Pancreas (tissue), 10 donors: Measurements from ENCODE around the gene ALDH1L1. TPM values are rescaled to one million over a fixed set of nuclear protein-coding genes. Genes with fewer than 3 reads are reported as not detected.

Source experiments
- ATAC-seq, 4 donors: fragments of 200-7000 bp; cut with Tn5 transposase; one replicate each; pipeline versions ENCODE4 v1.8.0 to v1.9.1; 2020; ENCODE audit warnings: mild to moderate bottlenecking in 4 of 4, moderate library complexity in 4 of 4
- DNase-seq, 6 donors: peaks; one replicate each; pipeline ENCODE4 v3.0.0-alpha.2; 2020
- FAIRE-seq: peaks from 2 replicates; lab custom pipeline; 2012; peaks lifted over from hg19 to GRCh38; lab: Jason Lieb, UNC
- H3K27ac ChIP-seq, 4 donors: fragments of 200-600 bp; sonication (generic); 1 replicate in 3 of 4; 2 replicates in 1 of 4; pipeline versions ENCODE4 v1.5.0 to v1.8.0; 2020
- H3K27me3 ChIP-seq, 4 donors: fragments of 200-600 bp; one replicate each; pipeline ENCODE4 v1.8.0; 2021
- H3K36me3 ChIP-seq, 3 donors: fragments of 200-600 bp; sonication (generic) in 1 of 3; one replicate each; pipeline versions ENCODE4 v1.5.0 to v1.8.0; 2020 to 2021
- H3K4me1 ChIP-seq, 3 donors: fragments of 200-600 bp; one replicate each; pipeline ENCODE4 v1.8.0; 2021
- H3K4me3 ChIP-seq, 4 donors: fragments of 200-600 bp; sonication (generic) in 2 of 4; one replicate each; pipeline versions ENCODE4 v1.5.0 to v1.8.0; 2020 to 2021
- H3K9me3 ChIP-seq, 4 donors: fragments of 200-600 bp; one replicate each; pipeline ENCODE4 v1.8.0; 2021
- WGBS, 2 donors: extraction: QIAGEN DNeasy Blood & Tissue Kit; methylation state at CpG; one replicate each; pipeline ENCODE4 v1.1.7; 2013; 5-methylcytosine and 5-hydroxymethylcytosine counted together
- intact Hi-C, 3 donors: fragments of 100-400 bp; cut with DNase I; formaldehyde crosslinking; loops; one replicate each; pipeline versions ENCODE4 v1.11.1 to v1.14.2; 2022
- polyA plus RNA-seq, 2 donors: library from polyadenylated mRNA; stranded (reverse); fragments of 200-250 nt; gene quantifications; one replicate each; pipeline ENCODE4 v1.2.3, GENCODE V29; 2013
- total RNA-seq, 6 donors: library from RNA; stranded (reverse); fragmentation: NEBNext Ultra II Directional in 4 of 6; extraction: Animal tissue kit (Norgen Biotek cat#: 25700) in 4 of 6; gene quantifications; one replicate each; pipeline versions ENCODE4 v1.2.1 to v1.2.4, GENCODE V29; 2021 to 2023
- TF ChIP-seq, protein P1 (sequence below), 4 donors: fragments of 200-600 bp; sonication (generic) in 3 of 4; IDR thresholded peaks; one replicate each; pipeline versions ENCODE4 v1.5.0 to v1.8.0; 2021; ENCODE audit warnings: antibody characterized with exemption in 4 of 4
- donor health status: healthy with polysubstance abuse.
- donor health status: DM: no; HTN: no; CAD: no; lungs with moderate emphysema.
- donor health status: DM: no; HTN: no; CAD: no.
- donor health status: control.
- donor health status: control.
- donor health status: Bipolar disorder and iron deficiency.
- donor health status: DM: yes; HTN: yes; CAD: no.
- donor health status: DM: no; HTN: no; CAD: no.
- donor health status: DM: no; HTN: no; CAD: no.
- donor health status: DM: yes; HTN: yes; CAD: no.

ALDH1L1 gene
- total and polyA plus RNA-seq, 8 donors = 15.4 to 46.3 (median 36.9) TPM

DNA sequence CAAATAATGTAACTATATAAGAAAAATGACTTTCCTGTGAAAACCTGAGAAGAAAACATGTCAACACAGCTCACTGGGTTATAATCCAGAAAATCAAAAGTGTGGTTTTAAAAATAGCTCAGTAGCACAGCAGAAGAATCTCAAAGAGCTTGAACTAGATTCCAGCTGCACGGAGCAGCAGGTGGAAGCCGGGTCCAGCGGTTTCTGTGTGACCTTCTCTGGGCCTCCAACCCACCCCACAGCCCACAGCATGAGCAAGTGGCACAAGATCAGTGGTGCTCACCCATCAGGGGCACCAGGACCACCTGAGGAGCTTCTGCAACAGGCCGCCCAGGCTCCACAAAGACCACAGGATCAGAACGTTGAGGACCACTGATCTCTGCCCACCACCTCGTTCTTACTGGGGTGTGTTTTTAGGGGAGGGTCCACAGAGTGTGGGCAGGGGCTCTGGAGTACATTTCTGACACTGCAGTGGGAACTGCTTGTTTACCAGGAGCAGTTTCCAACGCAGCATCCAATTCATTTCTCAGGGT is 119.7 kb downstream of the ALDH1L1 start:
- ATAC-seq (no peak), DNase-seq (no peak), FAIRE-seq (no peak)
- TF ChIP-seq, protein P1, sequence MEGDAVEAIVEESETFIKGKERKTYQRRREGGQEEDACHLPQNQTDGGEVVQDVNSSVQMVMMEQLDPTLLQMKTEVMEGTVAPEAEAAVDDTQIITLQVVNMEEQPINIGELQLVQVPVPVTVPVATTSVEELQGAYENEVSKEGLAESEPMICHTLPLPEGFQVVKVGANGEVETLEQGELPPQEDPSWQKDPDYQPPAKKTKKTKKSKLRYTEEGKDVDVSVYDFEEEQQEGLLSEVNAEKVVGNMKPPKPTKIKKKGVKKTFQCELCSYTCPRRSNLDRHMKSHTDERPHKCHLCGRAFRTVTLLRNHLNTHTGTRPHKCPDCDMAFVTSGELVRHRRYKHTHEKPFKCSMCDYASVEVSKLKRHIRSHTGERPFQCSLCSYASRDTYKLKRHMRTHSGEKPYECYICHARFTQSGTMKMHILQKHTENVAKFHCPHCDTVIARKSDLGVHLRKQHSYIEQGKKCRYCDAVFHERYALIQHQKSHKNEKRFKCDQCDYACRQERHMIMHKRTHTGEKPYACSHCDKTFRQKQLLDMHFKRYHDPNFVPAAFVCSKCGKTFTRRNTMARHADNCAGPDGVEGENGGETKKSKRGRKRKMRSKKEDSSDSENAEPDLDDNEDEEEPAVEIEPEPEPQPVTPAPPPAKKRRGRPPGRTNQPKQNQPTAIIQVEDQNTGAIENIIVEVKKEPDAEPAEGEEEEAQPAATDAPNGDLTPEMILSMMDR (IDR thresholded peaks at IDR 0.05) = no peak
- no peaks in the 10 kb centered on the region for H3K9me3 ChIP-seq
- no peak overlapping the region for H3K4me3 ChIP-seq
- no peaks in the 10 kb centered on the region for H3K4me1 ChIP-seq
- no peaks in the 10 kb centered on the region for H3K36me3 ChIP-seq
- H3K27me3 ChIP-seq = no peaks in the 10 kb centered on the region
- 85 to 88% methylated on average over 7 of the region's 7 CpGs for WGBS, 2 donors
- H3K27ac ChIP-seq = no peak overlapping the region
- intact Hi-C loops = no loop called here

DNA sequence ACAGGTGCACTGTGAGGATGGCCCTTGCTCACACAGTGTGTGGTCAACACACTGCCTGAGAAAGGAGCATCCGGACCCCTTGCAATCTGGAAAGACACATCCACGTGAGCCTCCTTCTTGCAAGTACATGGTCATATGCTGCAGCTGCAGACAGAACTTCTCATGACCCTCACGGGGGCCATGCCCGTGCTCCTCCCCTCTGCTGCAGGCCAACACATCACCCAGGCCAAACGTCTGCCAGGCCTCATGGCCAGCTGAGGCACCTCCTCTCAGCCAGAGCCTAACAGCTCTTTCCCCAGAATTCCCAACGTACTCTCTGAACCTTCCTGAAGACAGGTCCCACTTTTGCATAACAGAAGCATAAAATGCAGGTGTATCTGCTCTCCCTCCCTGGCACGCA is 121.7 kb downstream of the ALDH1L1 start:
- no peak overlapping the region for H3K4me3 ChIP-seq
- TF ChIP-seq, protein P1 (IDR thresholded peaks at IDR 0.05) = no peak
- intact Hi-C loops = no loop called here
- DNase-seq (no peak), FAIRE-seq (no peak), ATAC-seq (no peak)
- H3K27ac ChIP-seq = no peak overlapping the region
- no peaks in the 10 kb centered on the region for H3K27me3 ChIP-seq
- H3K36me3 ChIP-seq = no peaks in the 10 kb centered on the region
- H3K9me3 ChIP-seq = no peaks in the 10 kb centered on the region
- WGBS, 2 donors = 71 to 89% methylated on average over 7 of the region's 7 CpGs
- no peaks in the 10 kb centered on the region for H3K4me1 ChIP-seq

DNA sequence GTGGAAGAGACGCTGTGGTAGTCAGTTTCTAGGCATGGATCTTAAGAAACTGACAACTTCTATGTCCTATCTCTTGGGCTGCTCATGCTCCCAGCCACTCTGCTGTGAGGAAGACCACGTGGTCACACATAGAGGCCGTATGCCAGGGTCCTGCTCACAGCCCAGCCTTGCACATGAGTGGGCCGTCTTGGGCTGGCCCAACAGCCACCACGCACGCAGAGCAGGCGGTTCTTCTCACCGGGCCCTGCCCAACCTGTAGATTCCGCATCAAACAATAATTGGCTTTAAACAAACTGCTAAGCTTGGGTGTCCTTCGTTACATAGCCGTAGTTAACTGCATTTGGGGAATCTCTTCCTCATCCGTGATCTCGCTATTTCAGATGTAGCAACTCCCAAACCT is 122.5 kb downstream of the ALDH1L1 start:
- Histone ChIP-seq H3K27me3 (no peaks in the 10 kb centered on the region), H3K4me1 (no peaks in the 10 kb centered on the region), H3K9me3 (no peaks in the 10 kb centered on the region), H3K36me3 (no peaks in the 10 kb centered on the region), H3K4me3 (no peak overlapping the region), H3K27ac (no peak overlapping the region)
- ATAC-seq (no peak), DNase-seq (no peak), FAIRE-seq (no peak)
- 91 to 93% methylated on average over 13 of the region's 13 CpGs for WGBS, 2 donors
- intact Hi-C loops = no loop called here
- TF ChIP-seq, protein P1 (IDR thresholded peaks at IDR 0.05) = no peak

DNA sequence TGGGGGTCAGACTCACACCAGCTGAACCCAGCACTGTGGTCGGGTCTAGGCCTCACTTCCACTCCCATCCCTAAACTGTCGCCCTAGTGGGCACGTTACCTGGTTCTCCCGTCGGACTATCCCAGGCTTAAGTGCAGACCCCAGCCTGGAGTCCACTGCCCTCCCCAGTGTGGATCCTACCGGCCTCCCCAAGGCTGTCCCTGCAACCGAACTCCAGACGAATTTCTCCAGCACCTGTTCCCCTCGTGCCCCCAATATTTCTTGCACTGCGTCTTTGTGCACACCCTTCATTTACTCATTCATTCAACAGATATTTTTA is 122.9 kb downstream of the ALDH1L1 start:
- ATAC-seq (no peak), FAIRE-seq (no peak)
- WGBS, 2 donors = 82 to 94% methylated on average over 10 of the region's 10 CpGs

More for the DNA sequence above, 122.9 kb downstream of the ALDH1L1 start:
- Histone ChIP-seq H3K4me1 (no peaks in the 10 kb centered on the region), H3K9me3 (no peaks in the 10 kb centered on the region), H3K4me3 (no peak overlapping the region), H3K36me3 (no peaks in the 10 kb centered on the region), H3K27me3 (no peaks in the 10 kb centered on the region), H3K27ac (no peak overlapping the region)
- intact Hi-C loops = no loop called here
- no peak for DNase-seq
- TF ChIP-seq, protein P1 (IDR thresholded peaks at IDR 0.05) = no peak
